ENCODE data around the gene SFSWAP. TPM values are rescaled to one million over a fixed set of nuclear protein-coding genes. Genes with fewer than 3 reads are reported as not detected.

SFSWAP gene
- total and polyA plus RNA-seq, 2 of the 8 experiments (the other 6 are each of a cell fraction or from before 2014, with no cell fraction given): 36.5 to 49.5 TPM

DNA sequence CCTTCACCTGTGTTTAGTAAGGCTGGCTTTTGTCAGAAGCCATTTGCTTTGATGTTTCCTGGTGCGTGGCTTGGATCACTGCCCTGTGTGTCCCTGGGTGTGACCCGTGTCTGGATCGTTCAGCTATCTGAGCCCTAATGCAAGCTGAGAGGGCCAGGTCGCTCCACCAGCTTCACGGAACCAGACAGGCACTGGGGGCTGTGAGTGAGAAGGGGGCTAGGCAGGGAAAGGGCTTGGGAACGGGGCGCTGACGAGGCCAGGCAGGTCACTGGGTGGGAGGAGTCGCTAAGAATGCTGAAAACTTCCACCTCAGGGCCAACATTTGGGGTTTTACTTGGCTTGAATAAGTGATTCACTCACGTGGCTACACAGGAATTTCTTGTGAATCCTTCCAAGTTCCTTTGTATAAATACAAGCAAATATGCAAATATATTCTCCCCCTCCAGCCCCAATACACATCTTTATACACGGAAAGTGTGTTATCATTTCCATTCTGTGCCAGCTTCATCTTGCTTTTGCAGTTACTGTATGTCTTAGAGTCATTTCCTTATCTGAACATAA is 93.2 kb downstream of the SFSWAP start:
- Histone ChIP-seq H2BK20ac (ENCODE audit: low read length) (no peak overlapping the region), H3K18ac (ENCODE audit: extremely low read depth, low read length) (peak overlapping the region; percentile 64; the same call in 1 of the 2 replicates), H3K4me2 (ENCODE audit: insufficient read depth in 1 of 2, low read depth in 2 of 2, low read length in 2 of 2) (no peak overlapping the region), H2BK12ac (ENCODE audit: low read depth, low read length) (no peak overlapping the region), H3K4me3 (ENCODE audit: extremely low read depth in 1 of 4, insufficient read depth in 2 of 4, low read depth in 3 of 4, low read length in 4 of 4) (no peak overlapping the region), H2BK120ac (replicated peaks; ENCODE audit: low read depth, low read length) (no peak overlapping the region), H4K5ac (ENCODE audit: insufficient read length, low read depth, low read length) (no peak overlapping the region), H4K8ac (ENCODE audit: extremely low read depth, insufficient read depth, low read length) (peak overlapping the region; percentile 9; the same call in 1 of the 2 replicates), H2BK5ac (ENCODE audit: low read depth, low read length) (peak overlapping the region; percentile 10; the same call in 1 of the 2 replicates), H3K9me3 (ENCODE audit: insufficient read depth in 2 of 2, low read depth in 1 of 2, low read length in 1 of 2) (no peaks in the 10 kb centered on the region; a peak in 1 of 4 replicates), H4K91ac (replicated peaks; ENCODE audit: insufficient read length, low read length) (no peak overlapping the region), H3K27me3 (replicated peaks in 1 of 4; ENCODE audit: control insufficient read depth in 3 of 4, extremely low read depth in 1 of 4, insufficient read depth in 3 of 4, low read length in 3 of 4) (no peaks in the 10 kb centered on the region), H3K4me1 (replicated peaks in 1 of 4; ENCODE audit: control insufficient read depth in 3 of 4, insufficient read depth in 4 of 4, low read length in 3 of 4) (peaks cover 0 to 2% (median 0%) of the 10 kb centered on the region in 4 experiments; a peak in 1 of 7 replicates), H3K36me3 (ENCODE audit: control insufficient read depth in 2 of 4, insufficient read depth in 4 of 4, low read length in 3 of 4) (peaks cover 0 to 4% (median 2%) of the 10 kb centered on the region in 4 experiments; a peak in 6 of 8 replicates), H3K14ac (ENCODE audit: insufficient read length) (no peak overlapping the region), H3K4ac (replicated peaks; ENCODE audit: insufficient read length, low read depth, low read length) (no peak overlapping the region), H3K79me1 (ENCODE audit: low read depth, low read length) (no peaks in the 10 kb centered on the region), H3K56ac (replicated peaks; ENCODE audit: insufficient read length, low read depth, low read length) (no peak overlapping the region), H4K20me1 (replicated peaks in 1 of 2; ENCODE audit: control insufficient read depth in 1 of 2, insufficient read depth in 2 of 2, low read length in 2 of 2) (no peaks in the 10 kb centered on the region), H3K23ac (ENCODE audit: insufficient read length) (no peak overlapping the region), H2AFZ (ENCODE audit: low read length) (no peak overlapping the region), H3K79me2 (ENCODE audit: control insufficient read depth in 1 of 2, insufficient read depth in 2 of 2, low read length in 2 of 2) (no peaks in the 10 kb centered on the region), H3K27ac (ENCODE audit: low read depth, low read length) (no peak overlapping the region), H3K9ac (replicated peaks in 1 of 4; ENCODE audit: extremely low read depth in 1 of 4, low read depth in 3 of 4, low read length in 3 of 4) (no peak overlapping the region), H3K23me2 (ENCODE audit: low read depth, low read length) (no peaks in the 10 kb centered on the region), H2BK15ac (ENCODE audit: low read length) (0 out of 2 replicates have a peak overlapping the region, but pooled peaks have one; percentile 12), H2AK5ac (ENCODE audit: low read depth, low read length) (0 out of 2 replicates have a peak overlapping the region, but pooled peaks have one; percentile 65)
- POLR2A ChIA-PET (ENCODE audit: partially characterized antibody): no interaction called here
- CTCF ChIA-PET (ENCODE audit: partially characterized antibody): interaction anchor here (0.6 to 1.5 kb wide), 4 partner anchors 9 to 931 kb away, joined by 3 to 5 read pairs (median 4); no protein-coding TSS in a partner anchor
- no peak for FAIRE-seq
- WGBS, 2 experiments (ENCODE audit: extremely low coverage in 1 of 2, insufficient coverage in 1 of 2, insufficient read length in 1 of 2, insufficient replicate concordance in 2 of 2, low coverage in 1 of 2, low lambda C conversion rate in 2 of 2, missing lambda C conversion rate in 1 of 2): 83% methylated on average over 11 of the region's 11 CpGs; no CpG with 5 or more reads in 1 of the 2 experiments
- DNase-seq (ENCODE audit: low read depth in 1 of 2, low spot score in 2 of 2): no peak
- TF ChIP-seq SUZ12 (IDR thresholded peaks at IDR 0.05; ENCODE audit: low read length) (no peak), CEBPB (IDR thresholded peaks at IDR 0.05; ENCODE audit: low read depth, low read length) (no peak), ASH2L (IDR thresholded peaks at IDR 0.05; ENCODE audit: low read length) (no peak), MAFK (IDR thresholded peaks at IDR 0.05; ENCODE audit: low read depth, low read length) (no peak), PHF8 (conservative IDR thresholded peaks at IDR 0.05; ENCODE audit: low read depth, low read length) (no peak), TEAD4 (IDR thresholded peaks at IDR 0.05; ENCODE audit: low read depth, low read length) (no peak), BCL11A (IDR thresholded peaks at IDR 0.05; ENCODE audit: low read depth in 2 of 2, low read length in 2 of 2) (no peak), E2F6 (IDR thresholded peaks at IDR 0.05) (no peak), KDM5A (IDR thresholded peaks at IDR 0.05; ENCODE audit: low read length) (no peak), ZNF274 (IDR thresholded peaks at IDR 0.05; ENCODE audit: borderline replicate concordance, extremely low read depth, low read length) (no peak), NRF1 (IDR thresholded peaks at IDR 0.05; ENCODE audit: low read depth, low read length) (no peak)
- TF ChIP-seq, protein P1, sequence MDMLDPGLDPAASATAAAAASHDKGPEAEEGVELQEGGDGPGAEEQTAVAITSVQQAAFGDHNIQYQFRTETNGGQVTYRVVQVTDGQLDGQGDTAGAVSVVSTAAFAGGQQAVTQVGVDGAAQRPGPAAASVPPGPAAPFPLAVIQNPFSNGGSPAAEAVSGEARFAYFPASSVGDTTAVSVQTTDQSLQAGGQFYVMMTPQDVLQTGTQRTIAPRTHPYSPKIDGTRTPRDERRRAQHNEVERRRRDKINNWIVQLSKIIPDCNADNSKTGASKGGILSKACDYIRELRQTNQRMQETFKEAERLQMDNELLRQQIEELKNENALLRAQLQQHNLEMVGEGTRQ (IDR thresholded peaks at IDR 0.05; ENCODE audit: low read length): no peak
